Measurements from ENCODE around the gene DIAPH3. TPM values are rescaled to one million over a fixed set of nuclear protein-coding genes. Genes with fewer than 3 reads are reported as not detected.

DIAPH3 gene
- total RNA-seq, 4 donors from 2014 or later: 0.31 to 2.0 (median 1.1) TPM

- no peak for TF ChIP-seq CTCF (IDR thresholded peaks at IDR 0.05)
- DNase-seq (ENCODE audit: low spot score) (no peak), ATAC-seq (ENCODE audit: low FRiP score) (no peak)
These were observed 416.2 kb downstream of the DIAPH3 start for GRCh38 chr13:59747529-59747928.

- ATAC-seq (ENCODE audit: low FRiP score) (no peak), DNase-seq (ENCODE audit: low spot score) (no peak)
- no peak for TF ChIP-seq CTCF (IDR thresholded peaks at IDR 0.05)
These were observed 417.3 kb downstream of the DIAPH3 start for GRCh38 chr13:59746291-59746962.

GRCh38 chr13:59745392-59745788 is 418.3 kb downstream of the DIAPH3 start:
- DNase-seq (ENCODE audit: low spot score) (no peak), ATAC-seq (ENCODE audit: low FRiP score) (no peak)
- no peak for TF ChIP-seq CTCF (IDR thresholded peaks at IDR 0.05)

- DNase-seq (ENCODE audit: low spot score): no peak
- ATAC-seq (ENCODE audit: low FRiP score): no peak
- TF ChIP-seq CTCF (IDR thresholded peaks at IDR 0.05): no peak
These were observed 418.9 kb downstream of the DIAPH3 start for GRCh38 chr13:59744747-59745391.

GRCh38 chr13:59743195-59743594 is 420.5 kb downstream of the DIAPH3 start:
- TF ChIP-seq CTCF (IDR thresholded peaks at IDR 0.05): no peak
- ATAC-seq (ENCODE audit: low FRiP score) (no peak), DNase-seq (ENCODE audit: low spot score) (no peak)

GRCh38 chr13:59742467-59742866 is 421.3 kb downstream of the DIAPH3 start:
- ATAC-seq (ENCODE audit: low FRiP score): no peak
- TF ChIP-seq CTCF (IDR thresholded peaks at IDR 0.05): no peak
- DNase-seq (ENCODE audit: low spot score): no peak

- no peak for TF ChIP-seq CTCF (IDR thresholded peaks at IDR 0.05)
- ATAC-seq (ENCODE audit: low FRiP score) (no peak), DNase-seq (ENCODE audit: low spot score) (no peak)
These were observed 424.8 kb downstream of the DIAPH3 start for GRCh38 chr13:59738921-59739320.

Measured in omental fat pad (tissue), 4 donors.